Measurements from ENCODE around the gene LARP6.

The LARP6 gene

GRCh38 chr15:70856177-70856883 lies 2.4 kb upstream of the LARP6 start:
- Histone ChIP-seq H3K4me3 (ENCODE audit: low read length, poor library complexity, severe bottlenecking) (no peak overlapping the region), H3K4me2 (ENCODE audit: low read depth, low read length, poor library complexity, severe bottlenecking) (no peak overlapping the region), H2AFZ (ENCODE audit: low read length) (no peak overlapping the region), H4K20me1 (ENCODE audit: insufficient read depth, low read length, poor library complexity, severe bottlenecking) (no peaks in the 10 kb centered on the region), H3K9me3 (ENCODE audit: insufficient read depth, low read depth, low read length) (no peaks in the 10 kb centered on the region), H3F3A (ENCODE audit: low read depth) (no peaks in the 10 kb centered on the region), H3K9ac (ENCODE audit: low read depth, low read length, poor library complexity, severe bottlenecking) (no peak overlapping the region), H3K79me2 (ENCODE audit: insufficient read depth, low read length) (peaks cover 3% of the 10 kb centered on the region; the same call in 1 of the 2 replicates), H3K4me1 (ENCODE audit: insufficient read depth, low read length, poor library complexity, severe bottlenecking) (peaks cover 15% of the 10 kb centered on the region), H3K36me3 (ENCODE audit: insufficient read depth, low read length) (no peaks in the 10 kb centered on the region), H3K9me2 (replicated peaks; ENCODE audit: low read depth, low read length) (no peaks in the 10 kb centered on the region), H3K27me3 (ENCODE audit: insufficient read depth, low read length, poor library complexity, severe bottlenecking) (no peaks in the 10 kb centered on the region)
- TF ChIP-seq EZH2phosphoT487 (IDR thresholded peaks at IDR 0.05; ENCODE audit: borderline replicate concordance) = no peak
- no peak for TF ChIP-seq CTCF (conservative IDR thresholded peaks at IDR 0.05; ENCODE audit: low read length)

GRCh38 chr15:70855764-70856163 lies 1.8 kb upstream of the LARP6 start:
- Histone ChIP-seq H3K9me2 (replicated peaks; ENCODE audit: low read depth, low read length) (no peaks in the 10 kb centered on the region), H3K9ac (ENCODE audit: low read depth, low read length, poor library complexity, severe bottlenecking) (no peak overlapping the region), H3K27me3 (ENCODE audit: insufficient read depth, low read length, poor library complexity, severe bottlenecking) (no peaks in the 10 kb centered on the region), H3K4me3 (ENCODE audit: low read length, poor library complexity, severe bottlenecking) (no peak overlapping the region), H4K20me1 (ENCODE audit: insufficient read depth, low read length, poor library complexity, severe bottlenecking) (no peaks in the 10 kb centered on the region), H3K4me1 (ENCODE audit: insufficient read depth, low read length, poor library complexity, severe bottlenecking) (peaks cover 15% of the 10 kb centered on the region), H3K79me2 (ENCODE audit: insufficient read depth, low read length) (peaks cover 3% of the 10 kb centered on the region; the same call in 1 of the 2 replicates), H3F3A (ENCODE audit: low read depth) (no peaks in the 10 kb centered on the region), H3K9me3 (ENCODE audit: insufficient read depth, low read depth, low read length) (no peaks in the 10 kb centered on the region), H3K36me3 (ENCODE audit: insufficient read depth, low read length) (no peaks in the 10 kb centered on the region), H3K4me2 (ENCODE audit: low read depth, low read length, poor library complexity, severe bottlenecking) (no peak overlapping the region), H2AFZ (ENCODE audit: low read length) (no peak overlapping the region)
- TF ChIP-seq EZH2phosphoT487 (IDR thresholded peaks at IDR 0.05; ENCODE audit: borderline replicate concordance) = no peak

DNA sequence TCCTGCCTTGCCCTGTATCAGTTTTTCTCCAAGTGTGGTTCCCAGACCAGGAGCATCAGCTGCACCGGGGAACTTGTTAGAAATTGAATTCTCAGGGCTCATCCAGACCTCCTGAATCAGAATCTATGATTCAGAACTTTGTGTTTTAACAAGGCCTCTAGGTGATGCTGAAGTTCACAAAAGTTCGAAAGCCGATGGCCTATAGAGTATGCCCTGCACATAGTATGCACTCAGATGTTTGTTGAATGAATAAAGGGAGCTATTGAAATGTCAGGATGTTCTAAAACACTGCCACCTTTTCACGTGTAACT lies 664 bp upstream of the LARP6 start:
- Histone ChIP-seq H3K9ac (ENCODE audit: low read depth, low read length, poor library complexity, severe bottlenecking) (peak overlapping the region; percentile 66), H3K36me3 (ENCODE audit: insufficient read depth, low read length) (no peaks in the 10 kb centered on the region), H3K79me2 (ENCODE audit: insufficient read depth, low read length) (peaks cover 3% of the 10 kb centered on the region; the same call in 1 of the 2 replicates), H3K4me3 (ENCODE audit: low read length, poor library complexity, severe bottlenecking) (peak overlapping the region; percentile 84), H3F3A (ENCODE audit: low read depth) (no peaks in the 10 kb centered on the region), H3K4me2 (ENCODE audit: low read depth, low read length, poor library complexity, severe bottlenecking) (peak overlapping the region; percentile 90), H2AFZ (ENCODE audit: low read length) (peak overlapping the region; percentile 92), H3K4me1 (ENCODE audit: insufficient read depth, low read length, poor library complexity, severe bottlenecking) (peaks cover 15% of the 10 kb centered on the region), H3K9me3 (ENCODE audit: insufficient read depth, low read depth, low read length) (no peaks in the 10 kb centered on the region), H3K9me2 (replicated peaks; ENCODE audit: low read depth, low read length) (no peaks in the 10 kb centered on the region), H4K20me1 (ENCODE audit: insufficient read depth, low read length, poor library complexity, severe bottlenecking) (no peaks in the 10 kb centered on the region), H3K27me3 (ENCODE audit: insufficient read depth, low read length, poor library complexity, severe bottlenecking) (no peaks in the 10 kb centered on the region)
- TF ChIP-seq EZH2phosphoT487 (IDR thresholded peaks at IDR 0.05; ENCODE audit: borderline replicate concordance) = no peak
- TF ChIP-seq CTCF (conservative IDR thresholded peaks at IDR 0.05; ENCODE audit: low read length) = peak; percentile 46

Measured in Loucy (cell line).